OCI-LY3 (cell line): ENCODE results near the gene PML.

Experiments
- EZH2phosphoT487 ChIP-seq: fragments of 200-600 bp; shearing (Covaris generic); IDR thresholded peaks from 2 replicates; pipeline ENCODE4 v1.6.1; 2018; ENCODE audit warnings: antibody characterized with exemption, mixed run types, low read depth
- TF ChIP-seq, protein P1 (sequence below): fragments of 200-600, 300-600 bp; sonication (generic); IDR thresholded peaks from 2 replicates; pipeline ENCODE4 v1.5.1; 2014; ENCODE audit warnings: antibody characterized with exemption, low read length, low read depth

DNA sequence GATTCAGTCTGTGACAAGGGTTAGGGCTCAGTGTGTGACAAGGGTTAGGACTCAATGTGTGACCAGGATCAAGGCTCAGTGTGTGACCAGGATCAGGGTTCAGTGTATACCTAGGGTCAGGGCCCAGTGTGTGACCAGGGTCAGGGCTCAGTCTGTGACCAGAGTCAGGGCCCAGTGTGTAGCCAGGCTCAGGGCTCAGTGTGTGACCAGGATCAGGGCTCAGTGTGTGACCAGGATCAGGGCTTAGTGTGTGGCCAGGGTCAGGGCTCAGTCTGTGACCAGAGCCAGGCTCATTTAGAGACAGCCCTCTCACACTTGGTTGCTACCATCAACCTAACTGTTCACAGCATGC, 44.1 kb upstream of the PML start:
- TF ChIP-seq, protein P1, sequence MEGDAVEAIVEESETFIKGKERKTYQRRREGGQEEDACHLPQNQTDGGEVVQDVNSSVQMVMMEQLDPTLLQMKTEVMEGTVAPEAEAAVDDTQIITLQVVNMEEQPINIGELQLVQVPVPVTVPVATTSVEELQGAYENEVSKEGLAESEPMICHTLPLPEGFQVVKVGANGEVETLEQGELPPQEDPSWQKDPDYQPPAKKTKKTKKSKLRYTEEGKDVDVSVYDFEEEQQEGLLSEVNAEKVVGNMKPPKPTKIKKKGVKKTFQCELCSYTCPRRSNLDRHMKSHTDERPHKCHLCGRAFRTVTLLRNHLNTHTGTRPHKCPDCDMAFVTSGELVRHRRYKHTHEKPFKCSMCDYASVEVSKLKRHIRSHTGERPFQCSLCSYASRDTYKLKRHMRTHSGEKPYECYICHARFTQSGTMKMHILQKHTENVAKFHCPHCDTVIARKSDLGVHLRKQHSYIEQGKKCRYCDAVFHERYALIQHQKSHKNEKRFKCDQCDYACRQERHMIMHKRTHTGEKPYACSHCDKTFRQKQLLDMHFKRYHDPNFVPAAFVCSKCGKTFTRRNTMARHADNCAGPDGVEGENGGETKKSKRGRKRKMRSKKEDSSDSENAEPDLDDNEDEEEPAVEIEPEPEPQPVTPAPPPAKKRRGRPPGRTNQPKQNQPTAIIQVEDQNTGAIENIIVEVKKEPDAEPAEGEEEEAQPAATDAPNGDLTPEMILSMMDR, result no peak
- TF ChIP-seq EZH2phosphoT487, result no peak
